ENCODE results near the gene MBD3L4.

Gene MBD3L4

DNA sequence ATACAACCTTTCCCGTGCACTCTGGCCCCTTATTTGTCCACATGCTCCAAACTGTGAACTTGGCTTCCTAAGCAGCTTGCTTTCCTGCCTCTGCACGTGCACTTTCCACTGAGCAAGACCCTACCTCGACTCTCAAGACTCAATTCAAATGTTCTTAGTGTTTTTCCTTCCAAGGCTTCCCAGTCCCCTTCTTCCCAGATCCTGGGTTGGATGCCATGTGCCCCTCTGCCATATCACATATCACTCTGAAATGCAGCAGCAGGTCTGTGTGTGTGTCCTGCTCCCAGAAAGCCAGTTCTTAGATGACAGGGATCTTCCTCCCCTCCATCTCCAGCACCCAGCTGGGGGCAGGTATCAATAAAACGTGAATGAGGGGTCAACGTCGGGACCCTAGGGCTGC, 32.6 kb upstream of the MBD3L4 start:
- TF ChIP-seq SIN3A (IDR thresholded peaks at IDR 0.05; ENCODE audit: borderline replicate concordance, insufficient read depth, low read length) (no peak), TAF1 (IDR thresholded peaks at IDR 0.05; ENCODE audit: borderline replicate concordance, insufficient read depth, low read length) (no peak), POLR2AphosphoS5 (IDR thresholded peaks at IDR 0.05; ENCODE audit: low read depth, low read length) (no peak), REST (IDR thresholded peaks at IDR 0.05; ENCODE audit: insufficient read depth in 1 of 2, low read depth in 2 of 2, low read length in 2 of 2) (no peak), FOXP2 (optimal IDR thresholded peaks at IDR 0.05; ENCODE audit: borderline replicate concordance, extremely low read depth, extremely low read length, insufficient read depth) (no peak)

- TF ChIP-seq SIN3A (IDR thresholded peaks at IDR 0.05; ENCODE audit: borderline replicate concordance, insufficient read depth, low read length) (0 out of 2 replicates have a peak, but pooled peaks have one; percentile 11), TAF1 (IDR thresholded peaks at IDR 0.05; ENCODE audit: borderline replicate concordance, insufficient read depth, low read length) (no peak), REST (IDR thresholded peaks at IDR 0.05; ENCODE audit: insufficient read depth in 1 of 2, low read depth in 2 of 2, low read length in 2 of 2) (no peak), POLR2AphosphoS5 (IDR thresholded peaks at IDR 0.05; ENCODE audit: low read depth, low read length) (no peak)
These were observed 29.9 kb upstream of the MBD3L4 start for GRCh38 chr19:7069904-7070226.

DNA sequence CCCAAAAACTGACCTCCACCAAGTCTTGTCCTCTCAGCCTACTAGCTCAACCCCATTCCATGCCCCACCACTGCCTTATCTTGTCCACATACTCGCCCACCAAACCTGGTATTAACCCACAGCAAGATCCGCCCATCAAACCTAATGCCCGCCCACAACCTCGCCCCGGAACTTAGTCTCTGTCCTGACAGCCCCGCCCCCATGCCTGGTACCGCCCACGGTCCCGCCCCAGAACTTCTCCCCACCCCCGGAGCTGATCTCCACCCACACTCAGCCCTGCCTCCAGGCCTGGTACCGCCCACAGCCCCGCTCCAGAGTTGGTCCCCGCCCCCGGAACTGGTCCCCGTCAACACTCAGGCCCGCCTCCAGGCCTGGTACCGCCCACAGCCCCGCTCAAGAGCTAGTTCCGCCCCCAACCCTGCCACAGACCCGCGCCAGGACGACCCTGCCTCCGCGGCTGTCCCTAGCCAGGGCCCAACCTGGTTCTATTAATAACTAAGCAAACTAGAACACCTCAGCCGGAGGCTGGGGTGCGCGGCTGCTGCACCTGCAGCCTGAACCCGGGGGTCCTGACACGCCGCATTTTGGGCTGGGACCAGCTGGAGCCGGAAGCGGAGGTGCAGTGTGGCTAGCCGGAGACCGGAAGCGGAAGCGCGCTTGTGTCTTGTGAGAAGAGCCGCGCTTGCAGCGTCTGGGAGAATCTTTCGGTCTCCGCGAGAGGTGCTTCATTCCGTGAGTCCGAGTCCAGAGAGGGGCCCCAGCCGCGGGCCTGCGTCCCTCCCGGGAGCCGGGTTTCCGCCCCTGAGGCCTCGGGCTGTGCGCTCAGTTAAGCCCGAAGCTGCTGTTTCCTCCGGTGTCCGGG, 29.3 kb upstream of the MBD3L4 start, which contains the start of gene ZNF557:
TSS of gene ZNF557 (plus strand) at position 662 of the 862 bp plus-strand sequence. CDS start 5,372 bp downstream, outside the sequence.
- TF ChIP-seq POLR2AphosphoS5 (IDR thresholded peaks at IDR 0.05; ENCODE audit: low read depth, low read length): peak; percentile 91
- TF ChIP-seq TAF1 (IDR thresholded peaks at IDR 0.05; ENCODE audit: borderline replicate concordance, insufficient read depth, low read length): 0 out of 2 replicates have a peak, but pooled peaks have one; percentile 54
- TF ChIP-seq SIN3A (IDR thresholded peaks at IDR 0.05; ENCODE audit: borderline replicate concordance, insufficient read depth, low read length): peak; percentile 37; the same call in 1 of the 2 replicates
- peak in 1 of 2 experiments; percentile 15; a peak in 1 of 4 replicates for TF ChIP-seq REST (IDR thresholded peaks at IDR 0.05; ENCODE audit: insufficient read depth in 1 of 2, low read depth in 2 of 2, low read length in 2 of 2)
- peak; percentile 92 for TF ChIP-seq FOXP2 (optimal IDR thresholded peaks at IDR 0.05; ENCODE audit: borderline replicate concordance, extremely low read depth, extremely low read length, insufficient read depth)

GRCh38 chr19:7068599-7068998, 28.6 kb upstream of the MBD3L4 start:
- TF ChIP-seq TAF1 (IDR thresholded peaks at IDR 0.05; ENCODE audit: borderline replicate concordance, insufficient read depth, low read length) (no peak), FOXP2 (optimal IDR thresholded peaks at IDR 0.05; ENCODE audit: borderline replicate concordance, extremely low read depth, extremely low read length, insufficient read depth) (no peak), REST (IDR thresholded peaks at IDR 0.05; ENCODE audit: insufficient read depth in 1 of 2, low read depth in 2 of 2, low read length in 2 of 2) (no peak), SIN3A (IDR thresholded peaks at IDR 0.05; ENCODE audit: borderline replicate concordance, insufficient read depth, low read length) (no peak), POLR2AphosphoS5 (IDR thresholded peaks at IDR 0.05; ENCODE audit: low read depth, low read length) (no peak)

Measured in PFSK-1 (cell line).